Right hindlimb (tissue), 1 donor: ENCODE results near the gene ANXA1.

Experiments
- DNase-seq: peaks from one replicate; pipeline ENCODE4 v3.0.0-alpha.2; 2018

The ANXA1 gene

GRCh38 chr9:73141282-73141681, 10.4 kb upstream of the ANXA1 start:
- DNase-seq, result no peak

- DNase-seq, result no peak
Measured at GRCh38 chr9:73143711-73144328, 7.8 kb upstream of the ANXA1 start.

- DNase-seq, result no peak
Measured at GRCh38 chr9:73146111-73146815, 5.4 kb upstream of the ANXA1 start.

GRCh38 chr9:73148447-73148937, 3.2 kb upstream of the ANXA1 start:
- no peak for DNase-seq

GRCh38 chr9:73149371-73150067, 2.1 kb upstream of the ANXA1 start:
- DNase-seq, result no peak

- no peak for DNase-seq
Measured at GRCh38 chr9:73152543-73152844, 829 bp downstream of the ANXA1 start.

GRCh38 chr9:73152953-73153352, 1.3 kb downstream of the ANXA1 start:
- DNase-seq, result no peak

GRCh38 chr9:73153793-73154227, 2.1 kb downstream of the ANXA1 start:
- DNase-seq, result no peak

- no peak for DNase-seq
Measured at GRCh38 chr9:73154271-73154670, 2.6 kb downstream of the ANXA1 start.

- no peak for DNase-seq
Measured at GRCh38 chr9:73154722-73155121, 3.1 kb downstream of the ANXA1 start.

GRCh38 chr9:73155377-73155776, 3.7 kb downstream of the ANXA1 start:
- no peak for DNase-seq

- DNase-seq, result no peak
Measured at GRCh38 chr9:73155968-73156864, 4.6 kb downstream of the ANXA1 start.

- no peak for DNase-seq
Measured at GRCh38 chr9:73156865-73157187, 5.2 kb downstream of the ANXA1 start.

- no peak for DNase-seq
Measured at GRCh38 chr9:73157811-73158210, 6.1 kb downstream of the ANXA1 start.

GRCh38 chr9:73158723-73159122, 7.1 kb downstream of the ANXA1 start:
- no peak for DNase-seq

- DNase-seq, result no peak
Measured at GRCh38 chr9:73160868-73161267, 9.2 kb downstream of the ANXA1 start.

- DNase-seq, result no peak
Measured at GRCh38 chr9:73162987-73163768, 11.5 kb downstream of the ANXA1 start.

GRCh38 chr9:73165911-73166310, 14.2 kb downstream of the ANXA1 start:
- no peak for DNase-seq

- DNase-seq, result no peak
Measured at GRCh38 chr9:73166468-73166867, 14.8 kb downstream of the ANXA1 start.

- DNase-seq, result no peak
Measured at GRCh38 chr9:73167614-73168013, 15.9 kb downstream of the ANXA1 start.

- no peak for DNase-seq
Measured at GRCh38 chr9:73168298-73168934, 16.8 kb downstream of the ANXA1 start.
